Measurements from ENCODE around the gene FLRT1.

FLRT1 gene

GRCh38 chr11:64040684-64041322 is 5.1 kb downstream of the FLRT1 start:
- no peak overlapping the region for H3K27ac ChIP-seq
- TF ChIP-seq CTCF (IDR thresholded peaks at IDR 0.05): no peak
- peaks cover 42% of the 10 kb centered on the region for H3K27me3 ChIP-seq
- no peak overlapping the region for H3K4me3 ChIP-seq (ENCODE audit: low read depth in 1 of 2, low read length in 1 of 2)
- no peaks in the 10 kb centered on the region for H3K4me1 ChIP-seq (ENCODE audit: control insufficient read depth in 1 of 2, insufficient read depth in 1 of 2, low read depth in 1 of 2, low read length in 1 of 2)
- H3K9me3 ChIP-seq: no peaks in the 10 kb centered on the region
- no peaks in the 10 kb centered on the region for H3K36me3 ChIP-seq

DNA sequence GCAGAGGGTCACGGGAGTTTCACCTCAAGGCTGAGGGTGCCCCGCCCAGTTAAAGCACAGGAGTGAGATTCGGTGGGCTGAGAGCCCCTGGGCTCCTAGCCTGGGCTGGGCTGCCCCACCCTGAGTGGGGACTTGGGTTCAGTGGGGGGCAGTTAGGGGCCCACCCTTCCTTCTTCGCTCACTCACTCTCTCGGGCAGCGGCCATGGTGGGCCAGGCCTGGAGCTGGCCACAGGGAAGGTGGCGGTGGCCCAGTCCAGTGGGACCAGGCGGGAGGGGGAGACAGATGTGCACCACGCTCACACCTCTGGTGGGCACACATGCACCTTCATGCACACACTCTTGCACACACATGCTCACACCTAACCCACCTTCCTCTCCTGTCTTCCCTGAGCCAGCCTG is 6.1 kb downstream of the FLRT1 start:
- H3K4me3 ChIP-seq (ENCODE audit: low read depth in 1 of 2, low read length in 1 of 2): no peak overlapping the region
- no peak overlapping the region for H3K27ac ChIP-seq
- peaks cover 32% of the 10 kb centered on the region for H3K27me3 ChIP-seq
- TF ChIP-seq CTCF (IDR thresholded peaks at IDR 0.05): no peak
- no peaks in the 10 kb centered on the region for H3K4me1 ChIP-seq (ENCODE audit: control insufficient read depth in 1 of 2, insufficient read depth in 1 of 2, low read depth in 1 of 2, low read length in 1 of 2)
- no peaks in the 10 kb centered on the region for H3K36me3 ChIP-seq
- H3K9me3 ChIP-seq: no peaks in the 10 kb centered on the region

DNA sequence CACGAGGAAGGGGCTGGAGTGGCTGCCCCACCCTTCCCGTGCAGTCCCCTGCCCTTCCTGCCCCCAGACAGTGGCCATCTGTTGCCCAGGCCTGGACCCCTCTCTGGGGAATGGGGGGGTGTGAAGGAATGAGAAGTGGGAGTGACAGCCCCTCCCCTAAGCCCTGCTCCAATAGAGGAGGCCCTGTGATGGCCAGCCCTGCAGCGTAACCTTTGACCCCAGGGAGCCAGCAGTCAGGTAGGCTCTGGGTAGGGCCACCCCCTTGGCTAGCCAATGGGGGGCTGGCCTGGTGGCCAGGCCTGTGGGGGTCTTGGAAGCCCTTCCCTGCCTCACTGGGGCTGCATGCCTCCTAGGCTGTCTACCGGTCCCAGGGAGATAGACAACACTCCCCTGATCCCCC is 6.6 kb downstream of the FLRT1 start:
- no peaks in the 10 kb centered on the region for H3K36me3 ChIP-seq
- peaks cover 27% of the 10 kb centered on the region for H3K27me3 ChIP-seq
- H3K27ac ChIP-seq: no peak overlapping the region
- no peak overlapping the region for H3K4me3 ChIP-seq (ENCODE audit: low read depth in 1 of 2, low read length in 1 of 2)
- H3K9me3 ChIP-seq: no peaks in the 10 kb centered on the region
- H3K4me1 ChIP-seq (ENCODE audit: control insufficient read depth in 1 of 2, insufficient read depth in 1 of 2, low read depth in 1 of 2, low read length in 1 of 2): peaks cover 2% of the 10 kb centered on the region in 2 experiments
- no peak for TF ChIP-seq CTCF (IDR thresholded peaks at IDR 0.05)

GRCh38 chr11:64043545-64043944 is 7.8 kb downstream of the FLRT1 start:
- no peak overlapping the region for H3K27ac ChIP-seq
- no peak for TF ChIP-seq CTCF (IDR thresholded peaks at IDR 0.05)
- no peaks in the 10 kb centered on the region for H3K9me3 ChIP-seq
- H3K4me3 ChIP-seq (ENCODE audit: low read depth in 1 of 2, low read length in 1 of 2): no peak overlapping the region
- H3K27me3 ChIP-seq: peaks cover 15% of the 10 kb centered on the region
- no peaks in the 10 kb centered on the region for H3K36me3 ChIP-seq
- H3K4me1 ChIP-seq (ENCODE audit: control insufficient read depth in 1 of 2, insufficient read depth in 1 of 2, low read depth in 1 of 2, low read length in 1 of 2): peaks cover 8 to 12% of the 10 kb centered on the region in 2 experiments

DNA sequence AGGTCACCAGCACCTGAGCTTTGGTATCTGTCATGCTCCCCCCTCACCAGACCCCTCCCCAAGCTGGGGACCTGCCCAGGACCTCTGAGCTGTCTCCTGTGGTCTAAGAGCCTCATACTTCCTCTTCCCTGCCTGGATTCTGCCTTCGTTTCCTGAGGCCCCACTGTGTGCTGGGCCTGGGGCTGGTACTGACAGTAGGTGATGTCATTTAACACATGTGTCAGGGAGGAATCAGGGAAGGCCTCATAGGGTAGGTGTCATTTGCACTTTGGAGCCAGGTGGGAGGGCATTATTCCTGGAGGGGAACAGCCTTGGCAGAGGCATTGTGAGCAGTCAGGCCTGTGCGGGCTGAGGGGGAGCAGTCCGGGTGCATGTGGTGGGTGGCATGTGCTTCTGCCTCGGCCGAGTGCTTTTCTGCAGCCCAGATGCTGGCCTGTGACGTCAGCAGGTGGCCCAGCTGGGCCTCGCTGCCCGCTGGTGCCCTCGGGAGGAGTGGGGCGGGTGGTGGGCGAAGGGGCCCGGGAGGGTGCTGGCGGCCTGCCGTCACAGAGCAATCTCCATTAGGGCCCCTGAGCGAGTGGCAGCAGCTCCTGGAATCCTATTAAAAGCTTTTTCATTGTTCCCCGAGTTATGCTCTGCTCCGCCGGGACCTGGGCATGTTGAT is 9.1 kb downstream of the FLRT1 start:
- peaks cover 8 to 12% of the 10 kb centered on the region in 2 experiments for H3K4me1 ChIP-seq (ENCODE audit: control insufficient read depth in 1 of 2, insufficient read depth in 1 of 2, low read depth in 1 of 2, low read length in 1 of 2)
- H3K9me3 ChIP-seq: no peaks in the 10 kb centered on the region

More for the DNA sequence above, 9.1 kb downstream of the FLRT1 start:
- TF ChIP-seq CTCF (IDR thresholded peaks at IDR 0.05): no peak
- no peaks in the 10 kb centered on the region for H3K36me3 ChIP-seq
- no peak overlapping the region for H3K4me3 ChIP-seq (ENCODE audit: low read depth in 1 of 2, low read length in 1 of 2)
- peaks cover 2% of the 10 kb centered on the region for H3K27me3 ChIP-seq
- H3K27ac ChIP-seq: no peak overlapping the region

Data from neutrophil (primary cell).